Neural cell (in vitro differentiated cells): ENCODE results near the gene UMOD. TPM values are rescaled to one million over a fixed set of nuclear protein-coding genes. Genes with fewer than 3 reads are reported as not detected.

Experiments used
- H2AFZ ChIP-seq: fragments of 200-600, 300-800 bp; sonication (generic), shearing (Covaris generic); 2 replicates; pipeline ENCODE4 v1.6.0; 2014; ENCODE audit warnings: low read depth, mild to moderate bottlenecking, antibody characterized with exemption, low read length, moderate library complexity
- H3F3A ChIP-seq: fragments of 200-600 bp; shearing (Covaris generic); 2 replicates; pipeline ENCODE4 v1.6.1; 2016; ENCODE audit warnings: mild to moderate bottlenecking, moderate library complexity, mixed read lengths, antibody characterized with exemption, low read length; ENCODE audit not compliant: insufficient read depth, poor library complexity, severe bottlenecking
- H3K27ac ChIP-seq: fragments of 200-600, 300-800 bp; sonication (generic), shearing (Covaris generic); 2 replicates; pipeline ENCODE4 v1.5.1; 2014; ENCODE audit warnings: mild to moderate bottlenecking, low read length, moderate library complexity
- H3K27me3 ChIP-seq: fragments of 300-800, 200-600 bp; sonication (generic), shearing (Covaris generic); 2 replicates; pipeline ENCODE4 v1.6.0; 2014; ENCODE audit warnings: mild to moderate bottlenecking, low read depth, low read length, moderate library complexity; ENCODE audit not compliant: insufficient read depth
- H3K36me3 ChIP-seq: fragments of 300-800, 200-600 bp; sonication (generic), shearing (Covaris generic); 2 replicates; pipeline ENCODE4 v1.5.1; 2014; ENCODE audit warnings: mild to moderate bottlenecking, antibody characterized with exemption, low read length, moderate library complexity; ENCODE audit not compliant: insufficient read depth
- H3K4me2 ChIP-seq: fragments of 300-800, 200-600 bp; sonication (generic), shearing (Covaris generic); 2 replicates; pipeline ENCODE4 v1.6.0; 2014; ENCODE audit warnings: mild to moderate bottlenecking, low read length
- H3K4me3 ChIP-seq: fragments of 300-800, 200-600 bp; sonication (generic), shearing (Covaris generic); 2 replicates; pipeline ENCODE4 v1.5.1; 2014; ENCODE audit warnings: mild to moderate bottlenecking, low read length, moderate library complexity
- H3K79me2 ChIP-seq: fragments of 200-600 bp; shearing (Covaris generic); replicated peaks from 2 replicates; pipeline ENCODE4 v1.6.0; 2014; ENCODE audit warnings: mild to moderate bottlenecking, low read length, moderate library complexity; ENCODE audit not compliant: insufficient read depth
- H3K9ac ChIP-seq: fragments of 300-800, 200-600 bp; sonication (generic), shearing (Covaris generic); 2 replicates; pipeline ENCODE4 v1.6.1; 2016; ENCODE audit warnings: mild to moderate bottlenecking, low read length, mixed read lengths
- H3K9me2 ChIP-seq: fragments of 200-600 bp; shearing (Covaris generic); 2 replicates; pipeline ENCODE4 v1.6.1; 2016; ENCODE audit warnings: mild to moderate bottlenecking, low read length, mixed read lengths; ENCODE audit not compliant: insufficient read depth
- H3K9me3 ChIP-seq: fragments of 200-600, 300-800 bp; sonication (generic), shearing (Covaris generic); 2 replicates; pipeline ENCODE4 v1.6.1; 2016; ENCODE audit warnings: mild to moderate bottlenecking, mixed run types, low read length, moderate library complexity, mixed read lengths
- H4K20me1 ChIP-seq: fragments of 200-600 bp; shearing (Covaris generic); 2 replicates; pipeline ENCODE4 v1.6.1; 2016; ENCODE audit warnings: mild to moderate bottlenecking, mixed run types; ENCODE audit not compliant: insufficient read depth
- EP300 ChIP-seq: fragments of 450-650 bp; conservative IDR thresholded peaks from 2 replicates; pipeline ENCODE4 v1.6.1; 2014; ENCODE audit warnings: antibody characterized with exemption, mild to moderate bottlenecking, moderate library complexity; ENCODE audit not compliant: poor library complexity, severe bottlenecking
- EZH2 ChIP-seq: fragments of 200-600, 300-800 bp; shearing (Covaris generic), sonication (generic); IDR thresholded peaks from 2 replicates; pipeline ENCODE4 v1.6.1; 2014; ENCODE audit warnings: antibody characterized with exemption, low read length, borderline replicate concordance, mild to moderate bottlenecking; ENCODE audit not compliant: insufficient read depth, poor library complexity, severe bottlenecking
- MXI1 ChIP-seq: fragments of 450-650 bp; conservative IDR thresholded peaks from 2 replicates; pipeline ENCODE4 v1.6.1; 2014; ENCODE audit warnings: antibody characterized with exemption, mild to moderate bottlenecking; ENCODE audit not compliant: poor library complexity, severe bottlenecking
- POLR2AphosphoS5 ChIP-seq: IDR thresholded peaks from 2 replicates; pipeline ENCODE4 v1.6.1; 2012
- RAD21 ChIP-seq: fragments of 450-650 bp; conservative IDR thresholded peaks from 2 replicates; pipeline ENCODE4 v1.6.1; 2014; ENCODE audit warnings: antibody characterized with exemption, mild to moderate bottlenecking, moderate library complexity
- SMC3 ChIP-seq: fragments of 450-650 bp; conservative IDR thresholded peaks from 2 replicates; pipeline ENCODE4 v1.6.1; 2014; ENCODE audit warnings: antibody characterized with exemption, mild to moderate bottlenecking, moderate library complexity; ENCODE audit not compliant: poor library complexity
- TAF1 ChIP-seq: IDR thresholded peaks from 2 replicates; pipeline ENCODE4 v1.6.1; 2012; ENCODE audit warnings: low read depth
- polyA plus RNA-seq: library from polyadenylated mRNA; depleted of rRNA; stranded (reverse); fragments of >200 nt; gene quantifications from 2 replicates; pipeline ENCODE4 v1.2.3, GENCODE V29; 2014
- TF ChIP-seq, protein P1 (sequence below): IDR thresholded peaks from 2 replicates; pipeline ENCODE4 v1.6.1; 2012; ENCODE audit warnings: borderline replicate concordance
- TF ChIP-seq, protein P2 (sequence below): fragments of 450-650 bp; IDR thresholded peaks from 2 replicates; pipeline ENCODE4 v1.5.1; 2014; ENCODE audit warnings: antibody characterized with exemption, mild to moderate bottlenecking, moderate library complexity; ENCODE audit not compliant: poor library complexity, severe bottlenecking

The UMOD gene
- polyA plus RNA-seq, 1 donor from 2014 or later = not detected

DNA sequence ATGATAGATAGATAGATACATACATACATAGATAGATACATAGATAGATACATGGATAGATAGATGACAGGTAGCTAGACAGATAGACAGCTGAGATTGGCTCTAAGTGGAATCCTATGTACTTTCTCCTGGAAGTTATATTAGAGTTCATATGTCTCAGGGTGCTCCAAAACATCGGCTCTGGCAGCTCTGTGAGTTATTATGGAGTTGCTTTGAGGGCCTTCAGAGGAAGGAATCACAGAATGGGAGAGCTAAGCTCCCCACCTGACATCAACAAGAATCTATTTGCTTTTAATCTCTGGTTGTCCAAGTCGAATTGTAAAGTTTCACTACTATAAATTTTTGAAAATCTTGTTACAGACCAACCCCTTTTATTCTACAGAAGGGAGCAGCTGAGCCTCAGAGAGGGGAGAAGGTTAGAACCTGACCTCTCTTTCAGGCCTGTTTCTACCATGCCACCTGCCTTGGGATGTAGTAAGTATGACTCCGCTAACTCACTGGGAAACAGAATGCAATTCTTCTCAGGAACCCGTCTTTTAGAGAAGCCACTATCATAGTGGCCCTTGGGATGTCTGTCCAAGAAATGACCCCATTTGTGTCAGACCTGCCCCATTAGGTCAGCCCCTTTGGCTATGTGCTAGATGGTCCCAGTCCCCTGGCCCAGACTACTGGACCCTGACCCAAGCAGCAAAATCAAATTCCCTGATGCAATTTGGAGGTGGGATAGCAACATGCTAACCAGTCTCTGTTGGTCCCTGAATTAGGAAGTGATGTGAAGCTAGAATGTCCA is 43.5 kb downstream of the UMOD start:
- H3K9me2 ChIP-seq = no peaks in the 10 kb centered on the region
- H3K9ac ChIP-seq = no peak overlapping the region
- H3K79me2 ChIP-seq = no peaks in the 10 kb centered on the region
- no peaks in the 10 kb centered on the region for H3K9me3 ChIP-seq
- no peak overlapping the region for H3K4me3 ChIP-seq
- H3K4me2 ChIP-seq = no peak overlapping the region
- no peak overlapping the region for H2AFZ ChIP-seq
- no peaks in the 10 kb centered on the region for H3K27me3 ChIP-seq
- no peaks in the 10 kb centered on the region for H3K36me3 ChIP-seq
- no peak for TF ChIP-seq TAF1
- H4K20me1 ChIP-seq = no peaks in the 10 kb centered on the region
- H3K27ac ChIP-seq = no peak overlapping the region
- no peaks in the 10 kb centered on the region for H3F3A ChIP-seq

DNA sequence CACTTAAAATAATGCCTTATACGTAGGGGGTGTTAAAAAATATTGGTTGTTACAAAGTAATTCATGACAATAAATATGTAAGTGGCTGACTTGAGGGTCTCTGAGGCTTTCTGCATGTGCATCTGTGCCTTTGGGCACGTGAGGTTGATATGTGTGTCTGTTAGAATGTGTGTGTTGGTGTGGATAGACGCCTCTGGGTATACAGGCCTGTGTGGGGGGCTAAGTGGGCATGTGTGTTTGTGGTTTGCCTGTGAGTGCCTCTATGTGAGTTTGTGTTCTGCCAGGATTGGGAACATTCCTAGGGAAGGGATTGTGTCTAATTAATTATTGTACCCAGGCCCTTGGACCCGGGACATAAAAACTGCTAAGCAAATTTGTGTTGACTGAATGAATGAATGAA is 44.2 kb downstream of the UMOD start:
- Histone ChIP-seq H3K27ac (no peak overlapping the region), H3K9me2 (no peaks in the 10 kb centered on the region)

More for the DNA sequence above, 44.2 kb downstream of the UMOD start:
- no peak overlapping the region for H3K4me2 ChIP-seq
- H3K4me3 ChIP-seq = no peak overlapping the region
- no peak overlapping the region for H3K9ac ChIP-seq
- no peaks in the 10 kb centered on the region for H3K9me3 ChIP-seq
- no peak overlapping the region for H2AFZ ChIP-seq
- no peaks in the 10 kb centered on the region for H3K36me3 ChIP-seq
- no peaks in the 10 kb centered on the region for H3K27me3 ChIP-seq
- TF ChIP-seq EZH2 = no peak
- TF ChIP-seq, protein P1, sequence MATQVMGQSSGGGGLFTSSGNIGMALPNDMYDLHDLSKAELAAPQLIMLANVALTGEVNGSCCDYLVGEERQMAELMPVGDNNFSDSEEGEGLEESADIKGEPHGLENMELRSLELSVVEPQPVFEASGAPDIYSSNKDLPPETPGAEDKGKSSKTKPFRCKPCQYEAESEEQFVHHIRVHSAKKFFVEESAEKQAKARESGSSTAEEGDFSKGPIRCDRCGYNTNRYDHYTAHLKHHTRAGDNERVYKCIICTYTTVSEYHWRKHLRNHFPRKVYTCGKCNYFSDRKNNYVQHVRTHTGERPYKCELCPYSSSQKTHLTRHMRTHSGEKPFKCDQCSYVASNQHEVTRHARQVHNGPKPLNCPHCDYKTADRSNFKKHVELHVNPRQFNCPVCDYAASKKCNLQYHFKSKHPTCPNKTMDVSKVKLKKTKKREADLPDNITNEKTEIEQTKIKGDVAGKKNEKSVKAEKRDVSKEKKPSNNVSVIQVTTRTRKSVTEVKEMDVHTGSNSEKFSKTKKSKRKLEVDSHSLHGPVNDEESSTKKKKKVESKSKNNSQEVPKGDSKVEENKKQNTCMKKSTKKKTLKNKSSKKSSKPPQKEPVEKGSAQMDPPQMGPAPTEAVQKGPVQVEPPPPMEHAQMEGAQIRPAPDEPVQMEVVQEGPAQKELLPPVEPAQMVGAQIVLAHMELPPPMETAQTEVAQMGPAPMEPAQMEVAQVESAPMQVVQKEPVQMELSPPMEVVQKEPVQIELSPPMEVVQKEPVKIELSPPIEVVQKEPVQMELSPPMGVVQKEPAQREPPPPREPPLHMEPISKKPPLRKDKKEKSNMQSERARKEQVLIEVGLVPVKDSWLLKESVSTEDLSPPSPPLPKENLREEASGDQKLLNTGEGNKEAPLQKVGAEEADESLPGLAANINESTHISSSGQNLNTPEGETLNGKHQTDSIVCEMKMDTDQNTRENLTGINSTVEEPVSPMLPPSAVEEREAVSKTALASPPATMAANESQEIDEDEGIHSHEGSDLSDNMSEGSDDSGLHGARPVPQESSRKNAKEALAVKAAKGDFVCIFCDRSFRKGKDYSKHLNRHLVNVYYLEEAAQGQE = no peak
- TF ChIP-seq MXI1 = no peak
- TF ChIP-seq RAD21 = no peak
- no peak for TF ChIP-seq POLR2AphosphoS5
- TF ChIP-seq EP300 = no peak
- no peak for TF ChIP-seq SMC3
- TF ChIP-seq, protein P2, sequence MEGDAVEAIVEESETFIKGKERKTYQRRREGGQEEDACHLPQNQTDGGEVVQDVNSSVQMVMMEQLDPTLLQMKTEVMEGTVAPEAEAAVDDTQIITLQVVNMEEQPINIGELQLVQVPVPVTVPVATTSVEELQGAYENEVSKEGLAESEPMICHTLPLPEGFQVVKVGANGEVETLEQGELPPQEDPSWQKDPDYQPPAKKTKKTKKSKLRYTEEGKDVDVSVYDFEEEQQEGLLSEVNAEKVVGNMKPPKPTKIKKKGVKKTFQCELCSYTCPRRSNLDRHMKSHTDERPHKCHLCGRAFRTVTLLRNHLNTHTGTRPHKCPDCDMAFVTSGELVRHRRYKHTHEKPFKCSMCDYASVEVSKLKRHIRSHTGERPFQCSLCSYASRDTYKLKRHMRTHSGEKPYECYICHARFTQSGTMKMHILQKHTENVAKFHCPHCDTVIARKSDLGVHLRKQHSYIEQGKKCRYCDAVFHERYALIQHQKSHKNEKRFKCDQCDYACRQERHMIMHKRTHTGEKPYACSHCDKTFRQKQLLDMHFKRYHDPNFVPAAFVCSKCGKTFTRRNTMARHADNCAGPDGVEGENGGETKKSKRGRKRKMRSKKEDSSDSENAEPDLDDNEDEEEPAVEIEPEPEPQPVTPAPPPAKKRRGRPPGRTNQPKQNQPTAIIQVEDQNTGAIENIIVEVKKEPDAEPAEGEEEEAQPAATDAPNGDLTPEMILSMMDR = no peak
- no peak for TF ChIP-seq TAF1
- no peaks in the 10 kb centered on the region for H3F3A ChIP-seq
- no peaks in the 10 kb centered on the region for H3K79me2 ChIP-seq
- no peaks in the 10 kb centered on the region for H4K20me1 ChIP-seq
